NB4 (cell line): ENCODE data around the gene BACE2.
"Not testable (repeated sequence)": the region's sequence is repeated elsewhere in the genome, so short reads cannot be mapped to it uniquely, and the experiment has no call there.

ENCODE experiments used
- DNase-seq: peaks from one replicate; pipeline ENCODE4 v3.0.0; 2010; ENCODE audit warnings: low read depth
- H3K4me3 ChIP-seq: one replicate; pipeline ENCODE4 v1.5.1; 2011; ENCODE audit warnings: mild to moderate bottlenecking, low read depth, low read length, moderate library complexity
- CTCF ChIP-seq: IDR thresholded peaks from one replicate; pipeline ENCODE4 v1.5.1; 2012; ENCODE audit warnings: low read depth, low read length
- MAX ChIP-seq: IDR thresholded peaks from 2 replicates; pipeline ENCODE4 v1.6.1; 2011; ENCODE audit warnings: low read depth, low read length
- MYC ChIP-seq: IDR thresholded peaks from 2 replicates; pipeline ENCODE4 v1.6.1; 2011; ENCODE audit warnings: low read depth, low read length
- POLR2A ChIP-seq: IDR thresholded peaks from 2 replicates; pipeline ENCODE4 v1.6.1; 2011; ENCODE audit warnings: mild to moderate bottlenecking; ENCODE audit not compliant: insufficient read length; ENCODE audit errors: extremely low read depth

BACE2 gene

GRCh38 chr21:41196993-41197392 is 29.0 kb downstream of the BACE2 start:
- TF ChIP-seq CTCF (no peak), POLR2A (no peak), MAX (no peak), MYC (no peak)
- H3K4me3 ChIP-seq = no peak overlapping the region
- no peak for DNase-seq

- no peak overlapping the region for H3K4me3 ChIP-seq
- no peak for DNase-seq
These were observed 29.6 kb downstream of the BACE2 start for GRCh38 chr21:41197582-41197981.

GRCh38 chr21:41198647-41199046 is 30.7 kb downstream of the BACE2 start:
- DNase-seq, H3K4me3 ChIP-seq: not testable (repeated sequence)

More at GRCh38 chr21:41197582-41197981, 29.6 kb downstream of the BACE2 start:
- TF ChIP-seq MYC = no peak
- TF ChIP-seq MAX = no peak
- no peak for TF ChIP-seq CTCF
- no peak for TF ChIP-seq POLR2A

GRCh38 chr21:41199123-41199522 is 31.2 kb downstream of the BACE2 start:
- DNase-seq = no peak
- H3K4me3 ChIP-seq = no peak overlapping the region
- TF ChIP-seq POLR2A (no peak), CTCF (no peak), MAX (no peak), MYC (no peak)

- no peak for DNase-seq
- TF ChIP-seq MYC = no peak
- TF ChIP-seq POLR2A = no peak
- no peak for TF ChIP-seq MAX
- TF ChIP-seq CTCF = no peak
- H3K4me3 ChIP-seq = no peak overlapping the region
These were observed 31.6 kb downstream of the BACE2 start for GRCh38 chr21:41199588-41199987.

- TF ChIP-seq MAX = no peak
- no peak for TF ChIP-seq MYC
- no peak for TF ChIP-seq POLR2A
- no peak for TF ChIP-seq CTCF
- DNase-seq = no peak
- H3K4me3 ChIP-seq = no peak overlapping the region
These were observed 33.4 kb downstream of the BACE2 start for GRCh38 chr21:41201385-41201784.
